SK-MEL-5 (cell line): ENCODE data around the gene MMP15. TPM values are rescaled to one million over a fixed set of nuclear protein-coding genes. Genes with fewer than 3 reads are reported as not detected.

Experiments
- DNase-seq: peaks from one replicate; pipeline ENCODE4 v3.0.0-alpha.2; 2016; ENCODE audit warnings: low read depth, low spot score
- in situ Hi-C: cut with HindIII; loops from 2 replicates; pipeline ENCODE4 v1.10.0; 2016; ENCODE audit warnings: low sequenced_read_pairs, high pct_unique_total_duplicates, low pct_unique_long_range_greater_than_20kb
- total RNA-seq: library from RNA; depleted of rRNA; stranded (reverse); fragments of >200 nt; shearing (Covaris generic); gene quantifications from 2 replicates; pipeline ENCODE4 v1.2.3, GENCODE V29; 2014

MMP15 gene
- total RNA-seq, 1 experiment from 2014 or later, result 9.1 TPM

DNA sequence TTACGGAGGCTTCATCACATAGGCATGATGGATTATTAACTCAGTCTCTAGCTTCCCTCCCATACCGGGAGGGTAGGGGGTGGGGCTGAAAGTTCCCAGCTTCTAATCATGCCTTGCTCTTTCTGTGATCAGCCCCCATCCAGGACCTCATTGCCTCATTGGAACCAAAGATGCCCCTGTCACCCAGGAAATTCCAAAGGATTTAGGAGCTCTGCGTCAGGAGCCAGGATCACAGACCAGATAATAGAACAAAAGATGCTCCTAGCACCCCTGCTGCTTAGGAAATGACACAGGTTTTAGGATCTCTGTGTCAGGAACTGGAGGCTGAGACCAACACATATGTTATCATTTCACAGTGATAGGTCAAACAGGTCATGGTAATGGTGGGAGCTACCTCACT is 14.7 kb upstream of the MMP15 start:
- in situ Hi-C loops, result no loop called here
- no peak for DNase-seq

DNA sequence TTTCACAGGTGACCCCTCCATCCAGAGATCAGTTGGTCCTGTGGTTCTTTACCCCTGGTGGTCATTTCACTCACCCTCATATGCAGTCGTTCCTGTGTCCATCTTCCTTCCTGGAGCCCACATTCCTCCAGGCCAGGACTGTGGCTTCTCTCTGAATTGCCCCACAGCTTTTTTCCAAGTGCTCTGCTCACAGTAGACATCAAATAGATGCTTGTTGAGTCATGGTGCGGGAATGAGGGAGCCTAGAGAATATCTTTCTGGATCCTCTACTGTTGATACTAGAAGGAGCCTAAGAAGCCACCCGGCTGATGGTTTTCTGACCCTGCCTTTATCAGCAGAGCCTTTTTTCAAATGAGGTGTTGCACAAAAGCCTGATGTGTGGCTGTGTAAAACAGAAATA is 13.9 kb upstream of the MMP15 start:
- in situ Hi-C loops, result no loop called here
- no peak for DNase-seq

DNA sequence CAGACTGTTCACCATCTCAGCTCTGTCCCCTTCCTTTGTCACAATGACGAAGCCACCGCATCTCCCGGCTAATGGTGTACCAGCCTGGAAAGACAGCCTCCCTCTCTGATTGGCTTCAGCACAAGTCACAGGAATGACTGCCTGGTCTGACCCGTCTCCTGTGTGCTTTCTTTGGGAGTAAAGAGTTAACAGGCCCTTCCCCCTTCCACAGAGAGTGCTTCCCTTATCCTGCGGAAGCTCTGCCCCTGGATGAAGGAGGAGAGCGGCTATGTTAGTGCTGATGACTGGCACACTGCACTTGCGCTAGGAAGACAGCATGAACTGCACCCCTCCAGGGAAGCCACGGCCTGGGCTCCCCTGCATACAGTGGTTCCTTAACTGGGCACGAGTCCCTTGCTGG is 13.1 kb upstream of the MMP15 start:
- in situ Hi-C loops, result no loop called here
- DNase-seq, result no peak

DNA sequence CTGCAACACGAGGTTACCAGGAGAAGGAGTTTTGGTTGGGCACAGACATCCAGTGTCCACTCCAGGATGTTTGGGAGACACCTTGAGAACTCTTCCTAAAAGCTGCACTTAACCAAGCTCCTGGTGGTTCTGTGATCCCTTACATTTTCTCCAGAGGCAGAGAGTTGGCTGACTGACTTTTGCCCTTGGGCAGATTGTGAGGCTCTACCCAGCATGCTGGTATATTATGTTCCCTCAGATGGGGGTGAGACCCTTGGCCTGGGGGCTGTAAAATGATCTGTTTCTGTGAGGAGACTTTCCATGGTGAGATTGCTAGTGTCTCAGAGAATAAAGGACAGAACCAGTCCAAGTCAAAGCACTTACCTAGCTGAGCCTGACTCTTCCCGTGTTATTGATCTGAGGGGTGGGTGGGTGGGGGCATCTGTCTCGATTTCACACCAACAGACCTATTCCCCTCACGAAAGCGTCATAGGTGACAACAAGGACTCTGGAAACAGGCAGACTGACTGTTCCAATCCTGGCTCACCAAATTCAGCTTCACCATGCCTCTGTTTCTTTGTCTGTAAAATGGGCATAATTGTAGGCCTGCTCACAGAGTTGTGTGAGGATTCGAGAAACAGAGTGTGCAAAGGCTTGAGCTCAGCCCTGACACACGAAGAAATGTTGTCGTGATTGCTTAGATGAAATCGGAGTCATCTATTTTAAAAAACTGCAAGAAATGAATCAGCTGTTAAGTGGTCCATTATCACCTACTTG is 12.2 kb upstream of the MMP15 start:
- in situ Hi-C loops, result no loop called here
- DNase-seq, result no peak

DNA sequence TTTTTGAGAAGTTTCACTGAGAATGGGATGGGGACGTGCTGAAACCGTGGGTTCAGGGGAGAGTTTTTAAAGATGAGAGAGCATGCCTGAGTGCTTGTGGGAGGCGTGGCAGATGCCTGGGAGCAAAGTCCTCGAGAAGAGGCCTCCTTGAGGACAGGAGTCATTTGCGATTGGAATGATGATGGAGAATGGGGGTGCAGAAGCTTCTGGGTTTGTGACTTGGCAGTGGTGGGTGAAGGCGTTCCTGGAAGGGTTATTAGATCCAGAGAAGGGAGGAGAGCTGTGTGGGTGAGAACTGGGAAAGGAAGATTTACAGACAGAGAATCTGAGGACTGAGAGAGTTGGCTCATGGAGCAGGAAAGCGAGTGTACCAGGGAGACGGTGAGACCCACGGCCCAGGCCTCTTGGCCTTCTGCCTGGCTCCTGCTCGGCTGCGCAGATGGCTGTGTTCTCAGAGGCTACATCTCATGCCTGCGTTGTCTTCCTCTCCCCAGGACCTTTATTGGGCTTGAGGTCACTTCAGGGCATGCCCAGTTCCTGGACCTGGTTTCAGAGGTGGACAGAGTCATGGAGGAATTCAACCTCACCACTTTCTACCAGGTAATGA is 8.6 kb upstream of the MMP15 start:
- DNase-seq, result no peak
- in situ Hi-C loops, result no loop called here

DNA sequence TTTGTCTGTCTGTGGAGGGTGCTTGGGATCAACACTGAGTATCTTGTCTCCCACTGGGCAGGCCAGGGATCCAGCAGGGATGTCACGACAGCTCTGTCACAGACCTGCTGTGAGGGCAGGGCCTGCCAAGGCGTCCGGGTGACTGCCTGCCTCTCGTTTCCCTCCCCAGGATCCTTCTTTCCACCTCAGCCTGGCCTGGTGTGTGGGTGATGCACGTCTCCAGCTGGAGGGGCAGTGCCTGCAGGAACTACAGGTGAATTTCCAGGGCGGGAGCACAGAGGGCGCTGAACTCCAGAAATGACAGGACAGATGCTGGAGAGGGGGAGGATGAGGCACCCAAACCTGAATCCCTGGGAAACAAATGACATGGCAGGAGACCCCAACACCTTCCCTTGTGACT is 6.8 kb upstream of the MMP15 start:
- peak; percentile 25 for DNase-seq
- in situ Hi-C loops, result no loop called here

DNA sequence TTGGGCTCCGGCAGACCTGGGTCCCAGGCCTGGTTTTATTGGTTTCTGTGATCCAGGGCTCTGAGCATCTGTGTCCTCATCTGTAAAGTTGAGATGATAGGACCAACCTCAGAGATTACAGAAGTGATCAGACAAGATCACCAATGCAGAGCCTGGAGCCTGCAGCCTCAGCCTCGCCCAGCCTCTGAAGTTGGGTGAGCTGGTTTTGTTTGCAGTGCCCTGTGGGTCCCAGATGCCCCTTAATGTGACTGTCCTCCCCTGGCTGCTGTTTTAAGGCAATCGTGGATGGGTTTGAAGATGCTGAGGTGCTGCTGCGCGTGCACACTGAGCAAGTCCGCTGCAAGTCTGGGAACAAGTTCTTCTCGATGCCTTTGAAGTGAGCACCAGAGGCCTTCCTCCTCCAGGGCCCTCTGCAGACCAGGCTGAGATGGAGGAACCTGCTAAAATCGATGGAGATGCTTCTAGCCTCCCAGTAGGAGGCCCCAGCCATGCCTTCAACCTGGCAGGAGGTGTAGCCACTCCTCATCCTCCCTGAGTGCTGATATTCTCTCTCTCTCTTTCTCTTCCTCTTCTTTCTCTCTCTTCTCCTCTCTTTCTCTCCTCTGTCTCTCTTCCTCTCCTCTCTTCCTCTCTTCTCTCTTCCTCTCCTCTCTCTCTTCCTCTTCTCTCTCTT is 5.6 kb upstream of the MMP15 start:
- no peak for DNase-seq
- in situ Hi-C loops, result no loop called here

DNA sequence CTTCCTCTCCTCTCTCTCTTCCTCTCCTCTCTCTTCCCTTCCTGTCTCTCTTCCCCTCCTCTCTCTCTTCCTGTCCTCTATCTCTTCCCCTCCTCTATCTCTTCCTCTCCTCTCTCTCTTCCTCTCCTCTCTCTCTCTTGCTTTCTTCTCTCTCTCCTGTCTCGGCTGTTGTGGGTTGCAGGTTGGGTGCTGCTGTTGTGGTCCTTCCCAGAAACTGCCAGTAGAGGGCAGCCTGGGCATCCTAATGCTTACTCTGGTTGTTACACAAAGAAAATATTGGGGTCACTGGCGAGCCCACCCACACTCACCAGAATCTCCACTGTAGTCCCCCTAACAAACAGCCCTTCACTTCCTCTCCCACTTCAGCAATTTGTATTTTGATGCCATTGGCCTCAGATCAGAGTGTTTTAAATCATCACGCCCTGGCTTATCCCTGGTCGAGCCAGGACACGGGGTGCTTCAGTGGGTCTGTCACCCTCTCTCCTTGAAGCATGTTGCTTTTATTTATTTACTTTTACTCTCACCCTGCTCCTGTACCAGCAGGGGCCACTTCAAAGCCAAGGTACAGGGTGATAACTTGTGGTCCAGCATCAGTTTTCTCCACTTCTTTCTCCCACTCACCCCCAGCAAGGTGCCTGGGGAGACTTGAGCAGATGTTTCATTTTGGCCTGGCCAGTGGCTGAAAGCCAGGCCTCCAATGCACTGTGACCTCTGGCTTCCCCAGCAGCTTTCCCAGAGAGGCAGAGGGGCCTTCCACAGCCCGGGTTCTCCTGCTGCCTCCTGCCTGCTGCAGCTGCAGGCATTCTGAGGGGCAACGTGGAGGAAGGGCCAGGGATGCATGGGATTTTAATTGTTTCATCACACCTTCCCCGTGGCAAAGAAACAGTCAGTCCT is 4.7 kb upstream of the MMP15 start:
- peak; percentile 63 for DNase-seq
- in situ Hi-C loops, result no loop called here

DNA sequence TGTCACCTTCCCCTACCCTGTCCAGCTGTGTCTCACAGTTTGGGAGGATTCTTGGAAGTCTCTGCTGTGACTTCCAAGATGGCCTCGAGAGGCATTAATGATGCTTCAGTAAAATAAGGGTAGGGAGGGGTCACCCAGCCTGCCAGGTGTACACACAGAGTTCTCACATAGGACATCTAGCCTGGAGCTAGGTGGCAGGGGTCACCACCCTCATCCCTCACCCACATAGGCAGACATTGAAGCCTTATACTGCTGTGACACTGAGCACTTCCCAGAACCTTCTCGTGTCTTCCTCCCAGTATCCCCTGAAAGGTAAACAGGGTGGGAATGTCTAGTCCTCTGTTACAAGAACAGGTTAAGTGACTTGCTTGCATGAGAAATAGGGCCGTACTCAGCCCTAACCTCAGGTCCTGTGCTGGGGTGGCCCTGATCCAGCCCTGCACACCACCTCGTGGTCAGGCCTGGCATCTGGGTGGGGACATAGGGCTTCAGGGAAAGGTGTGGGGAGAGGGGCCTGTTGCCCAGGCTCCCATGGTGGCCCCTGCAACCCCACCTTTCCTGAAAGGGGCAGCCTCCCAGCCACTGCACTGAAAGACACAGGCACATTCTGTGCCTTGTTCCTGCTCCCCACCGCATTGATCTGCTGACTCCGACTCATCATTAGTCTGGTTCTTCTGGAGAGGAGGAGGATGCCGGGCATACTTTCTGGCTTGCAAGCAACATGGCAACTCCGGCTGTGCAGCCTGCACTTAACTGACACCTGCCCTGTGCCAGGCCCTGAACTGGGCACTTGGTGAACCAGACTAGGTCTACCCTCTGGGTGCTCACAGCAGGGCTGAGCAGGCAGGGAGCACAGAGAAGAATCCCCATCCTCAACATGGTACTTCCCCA is 3.6 kb upstream of the MMP15 start:
- peak; percentile 38 for DNase-seq
- in situ Hi-C loops, result no loop called here

DNA sequence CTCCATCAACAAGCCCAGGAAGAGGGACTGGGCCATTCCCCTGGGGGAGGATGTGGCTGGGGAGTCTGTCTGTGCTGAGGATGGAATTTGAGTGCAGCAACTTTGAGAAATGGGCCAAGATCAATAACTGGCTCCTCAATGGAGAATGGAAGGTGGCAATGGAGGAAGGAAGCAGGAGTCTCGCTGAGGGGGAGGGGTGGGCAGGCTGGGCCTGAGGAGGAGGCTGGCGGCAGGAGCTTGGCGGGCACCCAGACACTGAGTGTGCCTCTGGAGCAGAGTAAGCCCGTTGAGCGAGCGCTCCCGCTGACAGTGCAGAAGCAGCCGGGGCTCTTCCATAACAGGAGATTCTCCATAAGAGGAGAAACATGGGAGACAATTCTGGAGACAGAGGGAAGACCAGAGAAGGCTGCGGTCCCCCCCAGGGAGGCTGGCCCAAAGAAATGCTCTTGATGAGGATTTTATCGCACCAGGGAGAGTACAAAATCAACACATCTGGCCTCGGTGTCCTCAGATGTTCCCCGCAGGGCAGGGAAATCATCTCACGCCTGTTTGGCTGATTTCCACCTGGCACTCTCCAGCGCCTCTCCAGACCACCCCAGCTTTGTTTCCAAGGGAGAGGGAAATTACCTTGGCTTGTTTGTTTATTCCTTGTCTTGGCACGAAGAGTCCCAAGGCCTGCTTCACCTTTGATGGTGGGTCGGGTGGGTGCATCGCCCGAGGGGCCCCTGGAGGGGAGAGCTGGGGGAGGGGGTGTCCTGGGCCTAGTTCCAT is 2.8 kb upstream of the MMP15 start:
- in situ Hi-C loops, result no loop called here
- DNase-seq, result no peak

DNA sequence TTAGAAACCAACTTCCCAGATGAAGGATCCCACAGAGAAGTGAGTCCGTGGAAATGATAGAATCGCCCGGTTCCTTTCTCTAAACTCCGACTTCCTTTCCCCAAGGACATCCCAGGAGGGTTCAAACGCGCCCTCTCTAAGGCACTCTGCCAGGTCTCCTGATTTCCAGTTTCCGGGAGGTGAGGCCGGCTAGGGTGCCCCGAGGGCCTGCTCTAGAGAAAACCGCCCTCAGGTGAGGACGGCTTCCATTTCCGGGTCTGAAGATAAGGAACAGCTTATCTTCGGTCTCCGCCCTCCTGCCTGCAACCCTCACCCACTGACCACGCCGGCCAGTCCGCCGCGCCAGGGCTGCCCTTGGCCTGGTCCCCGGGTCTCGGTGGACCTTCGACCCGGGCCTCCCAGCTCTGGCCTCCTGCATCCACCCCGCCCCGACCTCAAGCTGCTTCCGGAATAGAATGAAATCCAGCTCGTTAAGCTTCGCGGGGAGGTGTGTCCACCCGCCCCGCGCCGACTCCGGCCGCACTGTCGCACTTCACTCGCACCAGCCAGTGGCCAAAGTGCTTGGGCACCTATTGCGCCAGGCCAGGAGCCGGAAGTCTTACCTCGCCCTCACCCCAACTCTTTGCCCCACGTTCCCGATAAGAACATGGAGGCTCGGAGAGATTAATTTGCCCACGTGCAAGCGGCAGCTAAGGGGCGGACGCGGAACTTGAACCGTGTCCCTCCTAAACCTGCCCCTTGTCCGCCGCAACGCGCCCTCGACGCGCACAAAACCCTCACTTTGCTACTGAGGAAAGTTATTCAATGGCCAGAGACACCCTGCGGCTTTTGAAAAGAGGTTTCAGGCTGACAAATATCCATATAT is 836 bp upstream of the MMP15 start:
- in situ Hi-C loops, result no loop called here
- DNase-seq, result no peak

DNA sequence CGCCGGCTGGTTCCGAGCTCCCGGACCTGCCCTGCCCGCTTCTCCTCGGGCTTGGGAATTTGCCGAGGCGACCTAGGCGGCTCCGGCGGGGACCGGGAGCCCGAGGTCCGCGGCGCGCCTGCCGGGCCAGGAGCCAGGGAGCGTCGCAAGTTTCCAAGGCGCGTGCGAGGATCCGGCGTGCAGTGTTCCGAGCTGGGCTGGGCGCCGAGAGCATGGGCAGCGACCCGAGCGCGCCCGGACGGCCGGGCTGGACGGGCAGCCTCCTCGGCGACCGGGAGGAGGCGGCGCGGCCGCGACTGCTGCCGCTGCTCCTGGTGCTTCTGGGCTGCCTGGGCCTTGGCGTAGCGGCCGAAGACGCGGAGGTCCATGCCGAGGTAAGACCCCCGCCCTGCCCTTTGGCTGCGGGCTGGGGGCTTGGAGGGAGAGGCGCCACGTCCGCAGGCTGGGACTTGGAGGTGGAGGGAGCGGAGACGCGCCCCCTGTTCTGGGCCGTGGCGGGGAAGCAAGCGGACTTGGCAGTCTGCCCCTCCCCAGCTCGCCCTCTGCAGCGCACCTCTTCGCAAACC is 668 bp downstream of the MMP15 start:
- in situ Hi-C loops, result no loop called here
- DNase-seq, result peak; percentile 23

DNA sequence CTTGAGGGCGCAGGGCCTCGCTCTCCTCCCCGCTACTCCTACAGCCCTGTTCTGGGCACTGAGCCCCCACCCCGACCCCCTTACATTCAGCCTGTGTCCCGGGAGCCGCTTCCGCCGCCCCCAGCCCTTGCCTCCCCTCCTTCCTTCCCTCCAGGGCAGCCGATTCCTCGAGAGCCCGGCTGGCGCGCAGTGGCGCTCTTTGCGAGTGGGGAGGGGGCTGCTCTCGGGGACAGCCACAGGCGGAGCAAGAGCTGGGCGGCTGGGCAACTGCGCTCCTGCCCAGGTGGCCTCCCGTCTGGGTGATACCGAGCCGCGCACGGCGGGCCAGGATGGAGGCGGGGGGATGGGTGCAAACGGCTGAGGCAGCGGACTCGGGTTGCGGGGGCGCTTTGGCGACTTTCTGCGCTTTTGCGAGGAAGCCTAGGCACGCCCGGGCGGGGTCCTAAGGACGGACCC is 1.2 kb downstream of the MMP15 start:
- no peak for DNase-seq
- in situ Hi-C loops, result no loop called here

DNA sequence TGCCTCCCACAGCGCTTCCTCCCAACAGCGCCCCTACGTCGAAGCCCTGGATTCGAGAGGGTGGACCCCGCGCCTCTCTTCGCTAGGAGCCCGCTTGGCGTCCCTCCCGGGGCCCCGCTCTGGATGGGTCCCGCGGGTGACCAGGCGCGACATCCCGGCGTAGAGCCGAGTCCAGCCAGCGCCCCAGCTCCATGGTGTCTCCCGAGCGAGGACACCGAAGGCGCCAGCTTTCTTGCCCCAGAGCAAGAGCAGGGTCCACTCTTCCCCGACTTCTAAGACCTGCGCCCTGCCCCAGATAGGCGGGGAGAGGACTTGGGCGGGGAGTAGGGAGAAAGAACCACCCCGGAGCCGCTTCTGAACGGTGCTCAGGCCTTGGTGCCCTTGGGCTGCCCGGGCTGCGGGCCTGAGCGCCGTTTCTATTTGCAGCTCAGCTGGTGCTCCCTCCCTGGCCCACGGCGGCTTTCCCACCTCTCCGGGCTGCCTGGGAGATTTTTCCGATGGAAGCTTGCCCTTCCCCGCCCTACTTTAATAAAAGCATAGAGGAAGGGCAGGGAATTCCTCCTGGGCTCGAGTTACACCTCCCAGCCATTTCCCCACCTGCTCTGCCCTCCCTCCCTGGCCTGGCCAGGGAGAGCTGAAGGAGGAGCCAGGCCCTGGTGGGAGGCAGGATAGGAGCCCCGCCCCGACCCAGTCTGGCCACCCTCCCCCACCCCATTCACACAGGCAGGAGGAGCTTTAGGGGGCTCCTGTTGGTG is 1.8 kb downstream of the MMP15 start:
- in situ Hi-C loops, result no loop called here

More for the DNA sequence above, 1.8 kb downstream of the MMP15 start:
- DNase-seq, result no peak
